RWPE2 (cell line): ENCODE measurements around the gene PTP4A1.

Experiments
- ATAC-seq: fragments of 200-7000 bp; cut with Tn5 transposase; 3 replicates; pipeline ENCODE4 v1.9.1; 2021; ENCODE audit warnings: low read depth
- DNase-seq: peaks from one replicate; pipeline ENCODE4 v3.0.0-alpha.2; 2020; ENCODE audit warnings: low spot score
- H3K27ac ChIP-seq: fragments of 450-650 bp; 2 replicates; pipeline ENCODE4 v1.5.1; 2017; ENCODE audit warnings: mild to moderate bottlenecking; ENCODE audit not compliant: poor library complexity, severe bottlenecking
- H3K27me3 ChIP-seq: fragments of 250-450 bp; sonication (Bioruptor Pico); 2 replicates; pipeline ENCODE4 v1.5.1; 2021; ENCODE audit warnings: mild to moderate bottlenecking, moderate library complexity; ENCODE audit not compliant: insufficient read depth, poor library complexity, severe bottlenecking
- H3K36me3 ChIP-seq: fragments of 250-450 bp; sonication (Bioruptor Pico); 2 replicates; pipeline ENCODE4 v1.5.1; 2020; ENCODE audit warnings: low read depth, mild to moderate bottlenecking, moderate library complexity
- H3K4me1 ChIP-seq: fragments of 250-450 bp; sonication (Bioruptor Pico); 2 replicates; pipeline ENCODE4 v1.5.1; 2021; ENCODE audit warnings: mild to moderate bottlenecking, moderate library complexity; ENCODE audit not compliant: insufficient read depth, poor library complexity, severe bottlenecking
- H3K4me3 ChIP-seq: fragments of 250-450 bp; sonication (Bioruptor Pico); 2 replicates; pipeline ENCODE4 v1.5.1; 2021; ENCODE audit warnings: mild to moderate bottlenecking, moderate library complexity; ENCODE audit not compliant: severe bottlenecking
- H3K9me3 ChIP-seq: fragments of 250-450 bp; sonication (Bioruptor Pico); 2 replicates; pipeline ENCODE4 v1.5.1; 2021; ENCODE audit warnings: mild to moderate bottlenecking, moderate library complexity; ENCODE audit not compliant: severe bottlenecking
- TF ChIP-seq, protein P1 (sequence below): fragments of 450-650 bp; IDR thresholded peaks from one replicate; pipeline ENCODE4 v1.5.1; 2017; ENCODE audit warnings: mild to moderate bottlenecking, moderate library complexity; ENCODE audit not compliant: poor library complexity, severe bottlenecking

The PTP4A1 gene

DNA sequence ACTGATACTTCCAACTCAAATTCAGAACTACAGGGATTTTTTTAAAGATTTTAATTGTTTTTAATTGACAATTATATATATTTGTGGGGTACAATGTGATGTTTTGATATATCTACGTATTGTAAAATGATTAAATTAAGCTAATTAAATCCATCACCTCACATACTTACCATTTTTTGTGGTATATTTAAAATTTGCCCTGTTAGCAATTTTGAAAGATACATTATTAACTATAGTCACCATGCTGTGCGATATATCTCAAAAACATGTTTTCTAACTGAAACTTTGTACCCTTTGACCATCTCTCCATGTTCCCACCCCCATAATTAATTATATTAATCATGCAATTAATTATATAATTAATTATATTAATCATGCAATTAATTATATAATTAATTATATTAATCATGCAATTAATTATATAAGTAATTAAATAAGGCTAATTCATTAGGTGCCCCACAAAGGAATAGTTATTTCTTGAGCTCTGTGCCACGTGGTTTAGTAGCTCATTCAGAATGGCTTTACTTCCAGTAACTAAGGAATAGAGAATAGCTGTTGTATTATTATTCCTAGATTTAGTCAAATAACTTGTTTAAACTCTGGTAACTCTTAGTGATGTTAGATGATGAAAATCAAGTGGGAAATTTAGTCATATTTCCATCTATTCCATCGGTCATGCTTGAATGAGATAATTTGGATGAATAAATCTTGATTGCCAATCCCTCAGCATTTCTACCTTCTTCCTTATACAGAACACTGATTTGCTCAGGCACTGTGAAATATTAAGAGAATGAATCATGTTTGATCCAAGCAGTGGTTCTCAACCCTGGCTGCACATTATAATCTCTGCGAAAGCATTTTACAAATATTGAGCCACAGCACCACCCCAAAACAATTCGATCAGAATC lies 25.1 kb downstream of the PTP4A1 start:
- Histone ChIP-seq H3K9me3 (no peaks in the 10 kb centered on the region), H3K4me3 (peak overlapping the region; percentile 35), H3K36me3 (no peaks in the 10 kb centered on the region), H3K27ac (no peak overlapping the region), H3K4me1 (peaks cover 6% of the 10 kb centered on the region), H3K27me3 (no peaks in the 10 kb centered on the region)
- TF ChIP-seq, protein P1, sequence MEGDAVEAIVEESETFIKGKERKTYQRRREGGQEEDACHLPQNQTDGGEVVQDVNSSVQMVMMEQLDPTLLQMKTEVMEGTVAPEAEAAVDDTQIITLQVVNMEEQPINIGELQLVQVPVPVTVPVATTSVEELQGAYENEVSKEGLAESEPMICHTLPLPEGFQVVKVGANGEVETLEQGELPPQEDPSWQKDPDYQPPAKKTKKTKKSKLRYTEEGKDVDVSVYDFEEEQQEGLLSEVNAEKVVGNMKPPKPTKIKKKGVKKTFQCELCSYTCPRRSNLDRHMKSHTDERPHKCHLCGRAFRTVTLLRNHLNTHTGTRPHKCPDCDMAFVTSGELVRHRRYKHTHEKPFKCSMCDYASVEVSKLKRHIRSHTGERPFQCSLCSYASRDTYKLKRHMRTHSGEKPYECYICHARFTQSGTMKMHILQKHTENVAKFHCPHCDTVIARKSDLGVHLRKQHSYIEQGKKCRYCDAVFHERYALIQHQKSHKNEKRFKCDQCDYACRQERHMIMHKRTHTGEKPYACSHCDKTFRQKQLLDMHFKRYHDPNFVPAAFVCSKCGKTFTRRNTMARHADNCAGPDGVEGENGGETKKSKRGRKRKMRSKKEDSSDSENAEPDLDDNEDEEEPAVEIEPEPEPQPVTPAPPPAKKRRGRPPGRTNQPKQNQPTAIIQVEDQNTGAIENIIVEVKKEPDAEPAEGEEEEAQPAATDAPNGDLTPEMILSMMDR = no peak
- DNase-seq = no peak
- peak; percentile 73 for ATAC-seq

DNA sequence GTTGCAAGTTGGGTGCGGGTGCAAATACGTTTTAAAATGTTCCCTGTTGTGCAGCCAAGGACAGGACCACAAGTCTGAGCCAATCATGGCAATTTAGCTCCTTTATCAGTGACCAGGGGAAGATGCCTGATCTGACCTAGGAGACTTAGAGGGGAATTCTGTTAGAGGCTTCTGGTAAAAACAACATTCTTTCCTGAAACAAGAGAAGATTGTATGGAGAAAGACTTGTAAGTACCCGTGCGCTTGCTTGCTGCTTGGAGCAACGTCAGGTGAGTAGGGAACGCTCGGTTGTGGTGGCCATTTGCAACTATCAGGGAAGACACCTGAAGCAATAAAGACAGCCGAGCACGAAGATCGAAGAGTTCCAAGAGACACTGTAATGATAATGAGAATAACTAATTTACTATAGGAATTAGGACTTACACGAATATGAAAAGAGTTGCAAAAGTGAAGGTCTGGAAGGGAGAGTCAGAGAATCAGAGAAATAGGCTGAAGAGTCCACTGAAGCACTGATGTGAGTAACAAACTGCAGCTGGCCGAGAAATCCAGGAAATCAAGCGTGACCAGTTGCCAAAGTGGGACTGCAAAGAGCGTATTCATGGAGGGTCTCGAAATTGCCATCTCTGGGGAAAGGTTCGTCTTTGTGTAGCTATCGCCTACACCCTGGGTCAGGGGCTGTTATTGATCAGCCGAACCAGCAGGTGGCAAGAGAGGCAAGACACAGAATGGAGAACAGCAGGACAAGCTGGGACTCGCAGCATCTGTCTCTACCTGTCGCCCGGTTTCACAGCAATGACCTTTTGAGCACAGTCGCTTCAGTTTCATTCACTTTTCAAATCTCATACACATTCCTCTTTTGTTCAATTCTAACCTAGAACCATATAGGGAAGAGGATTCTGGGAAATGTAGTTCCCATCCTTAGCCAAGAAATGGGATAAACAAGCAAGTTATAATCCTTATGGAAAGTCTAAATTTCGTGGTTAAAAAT lies 26.1 kb downstream of the PTP4A1 start:
- DNase-seq (peak; percentile 76), ATAC-seq (peak; percentile 86)
- TF ChIP-seq, protein P1 = peak; percentile 93
- Histone ChIP-seq H3K4me3 (peak overlapping the region; percentile 35), H3K36me3 (no peaks in the 10 kb centered on the region), H3K9me3 (no peaks in the 10 kb centered on the region), H3K4me1 (peaks cover 6% of the 10 kb centered on the region), H3K27ac (no peak overlapping the region), H3K27me3 (no peaks in the 10 kb centered on the region)

DNA sequence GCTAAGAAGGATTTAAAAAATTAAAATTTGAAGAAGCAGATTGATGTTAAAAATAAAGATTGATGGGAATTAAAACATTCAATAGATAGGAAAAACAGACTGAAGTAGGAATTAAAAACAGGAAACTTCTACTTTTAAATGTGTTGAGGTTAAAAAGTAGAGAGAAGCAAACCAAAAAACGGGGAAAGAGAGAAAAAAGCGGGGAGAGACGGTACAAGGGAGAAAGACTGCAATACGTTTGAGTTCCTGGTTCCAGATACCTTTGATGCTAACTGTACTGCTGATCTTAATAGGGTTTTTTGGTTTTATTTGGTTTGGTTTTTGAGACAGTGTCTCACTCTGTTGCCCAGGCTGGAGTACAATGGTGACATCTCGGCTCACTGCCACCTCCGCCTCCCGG lies 27.0 kb downstream of the PTP4A1 start:
- Histone ChIP-seq H3K27me3 (no peaks in the 10 kb centered on the region), H3K4me3 (no peak overlapping the region), H3K36me3 (no peaks in the 10 kb centered on the region), H3K27ac (no peak overlapping the region), H3K4me1 (peaks cover 6% of the 10 kb centered on the region), H3K9me3 (no peaks in the 10 kb centered on the region)
- no peak for DNase-seq
- ATAC-seq = no peak
- TF ChIP-seq, protein P1 = no peak

DNA sequence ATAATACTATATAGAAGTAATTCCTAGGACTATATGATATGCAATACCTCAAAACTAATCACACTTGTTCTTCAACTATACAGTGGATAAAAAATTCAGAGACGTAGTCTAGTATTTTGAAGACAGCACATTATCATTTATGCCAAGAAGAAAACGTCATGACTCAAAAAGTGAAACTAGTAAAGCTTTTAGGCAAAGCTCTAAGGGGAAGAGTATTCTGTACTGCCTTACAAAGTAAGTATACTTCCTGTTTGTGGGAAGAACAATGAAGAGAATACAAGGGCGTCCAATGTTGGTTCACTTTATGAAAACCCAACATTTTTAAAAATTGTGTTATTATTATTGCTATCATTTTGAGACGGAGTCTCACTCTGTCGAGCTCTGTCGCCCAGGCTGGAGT lies 27.9 kb downstream of the PTP4A1 start:
- ATAC-seq (no peak), DNase-seq (no peak)
- Histone ChIP-seq H3K9me3 (no peaks in the 10 kb centered on the region), H3K4me1 (peaks cover 6% of the 10 kb centered on the region), H3K27ac (no peak overlapping the region), H3K36me3 (no peaks in the 10 kb centered on the region), H3K27me3 (no peaks in the 10 kb centered on the region), H3K4me3 (no peak overlapping the region)
- TF ChIP-seq, protein P1 = no peak
